HG03469 (cell line): ENCODE measurements around the gene MED29.
"Not testable (repeated sequence)": the region's sequence is repeated elsewhere in the genome, so short reads cannot be mapped to it uniquely, and the experiment has no call there.

ENCODE experiments used
- ATAC-seq: cut with Tn5 transposase; IDR thresholded peaks from one replicate; pipeline ENCODE4 v1.9.1; 2021; ENCODE audit warnings: mild to moderate bottlenecking, moderate library complexity, moderate number of reproducible peaks; ENCODE audit not compliant: unreplicated experiment

MED29 gene

DNA sequence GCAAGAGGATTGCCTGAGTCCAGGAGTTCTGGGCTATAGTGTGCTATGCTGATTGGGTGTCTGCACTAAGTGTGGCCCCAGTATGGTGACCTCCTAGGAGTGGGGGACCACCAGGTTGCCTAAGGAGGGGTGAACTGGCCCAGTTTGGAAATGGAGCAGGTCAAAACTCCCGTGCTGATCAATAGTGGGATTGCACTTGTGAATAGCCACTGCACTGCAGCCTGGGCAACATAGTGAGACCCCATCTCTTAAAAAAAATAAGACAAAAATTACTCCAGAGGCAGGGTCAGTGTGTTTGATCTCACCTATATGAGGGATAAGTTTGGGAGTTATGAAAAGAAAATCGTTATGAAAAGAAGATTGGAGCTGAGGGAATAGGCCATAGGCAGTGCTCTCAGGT lies 22.0 kb upstream of the MED29 start:
- no peak for ATAC-seq

- no peak for ATAC-seq
Measured at GRCh38 chr19:39370735-39371134, 20.4 kb upstream of the MED29 start.

GRCh38 chr19:39372047-39372802 lies 19.0 kb upstream of the MED29 start:
- no peak for ATAC-seq

GRCh38 chr19:39372941-39373340 lies 18.2 kb upstream of the MED29 start:
- no peak for ATAC-seq

DNA sequence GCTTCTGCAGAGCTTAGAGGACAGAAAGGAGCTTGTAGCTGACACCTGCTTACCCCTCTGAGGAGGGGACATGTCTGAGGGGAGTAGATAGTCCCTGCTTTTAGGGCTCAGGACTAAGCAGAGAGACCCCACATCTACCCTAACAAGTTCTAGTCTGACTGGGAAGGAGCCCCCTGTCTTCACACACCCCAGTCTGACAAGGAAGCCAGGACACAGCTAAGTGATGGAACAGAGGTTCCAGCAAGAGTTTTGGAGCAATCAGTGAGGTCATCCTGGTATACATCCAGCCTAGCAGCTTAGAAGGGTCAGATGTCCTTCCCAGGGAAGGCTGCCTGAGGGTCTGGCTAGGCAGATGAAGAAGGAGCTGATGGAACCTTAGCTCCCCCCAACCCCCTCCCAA lies 15.2 kb upstream of the MED29 start:
- no peak for ATAC-seq

GRCh38 chr19:39377373-39378362 lies 13.5 kb upstream of the MED29 start:
- no peak for ATAC-seq

- not testable (repeated sequence) for ATAC-seq
Measured at GRCh38 chr19:39379366-39379765, 11.8 kb upstream of the MED29 start.

DNA sequence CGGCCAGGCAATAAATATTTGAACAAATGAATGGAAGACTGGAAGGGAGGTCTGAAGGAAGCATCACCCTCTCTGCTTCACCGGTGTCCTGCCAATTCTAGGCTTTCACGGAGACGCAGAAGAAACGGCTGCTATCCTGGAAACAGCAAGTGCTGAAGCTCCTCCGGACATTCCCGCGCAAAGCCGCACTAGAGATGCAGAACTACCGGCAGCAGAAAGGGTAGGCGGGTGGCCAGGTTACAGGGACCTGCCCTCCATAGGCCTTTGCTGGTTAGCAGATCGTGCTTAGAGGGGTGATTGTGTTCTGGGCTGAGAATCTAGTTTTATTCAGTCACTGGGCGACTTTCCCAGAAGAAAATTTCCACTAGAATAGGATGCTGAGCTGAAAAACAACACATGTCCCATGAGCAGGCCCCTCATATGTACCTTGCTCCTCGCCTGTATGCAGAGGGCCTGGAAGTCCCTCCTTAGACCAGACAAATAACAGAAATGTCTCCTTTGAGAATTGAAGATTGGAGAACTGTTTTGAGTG lies 11.2 kb upstream of the MED29 start:
- no peak for ATAC-seq

- no peak for ATAC-seq
Measured at GRCh38 chr19:39380521-39381502, 10.4 kb upstream of the MED29 start.

GRCh38 chr19:39381910-39382611 lies 9.1 kb upstream of the MED29 start:
- ATAC-seq, result no peak

DNA sequence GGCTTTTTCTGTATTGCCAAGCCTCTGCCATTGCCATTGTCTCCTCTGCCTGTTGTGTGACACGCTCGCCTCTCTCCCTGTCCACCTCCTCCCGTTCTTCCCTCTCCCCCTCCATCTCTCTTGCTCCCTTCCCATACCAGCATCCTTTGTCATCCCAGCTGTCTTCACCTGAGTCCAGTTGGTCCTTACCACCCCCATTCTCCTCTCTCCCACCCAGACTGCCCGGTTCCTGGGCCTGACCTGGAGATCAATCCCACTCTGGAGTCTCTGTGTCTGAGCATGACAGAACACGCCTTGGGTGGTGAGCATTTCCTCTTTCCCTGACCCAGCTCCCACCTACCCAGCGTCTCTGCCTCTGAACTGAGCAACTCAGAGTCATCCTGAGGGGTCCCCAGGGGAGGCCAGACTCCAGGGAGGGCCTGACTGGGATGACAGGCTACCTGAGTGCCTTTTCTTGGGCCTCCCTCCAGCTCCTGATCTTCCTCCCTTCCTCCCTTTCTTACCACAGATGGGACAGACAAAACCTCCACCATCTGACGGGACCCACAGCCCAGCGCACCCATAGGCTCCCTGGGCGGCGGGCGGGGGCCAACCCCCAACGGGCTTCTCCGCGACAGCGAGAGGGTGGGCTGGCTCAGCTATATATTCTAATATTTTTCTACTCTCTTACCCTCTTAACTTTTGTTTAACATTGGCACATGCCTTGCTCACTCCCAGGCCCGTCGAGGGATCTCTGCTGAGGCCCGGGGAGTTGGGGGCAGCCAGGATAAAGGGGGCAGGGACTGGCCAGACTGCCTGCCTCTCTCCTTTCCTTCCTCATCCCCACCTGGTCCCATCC lies 8.0 kb upstream of the MED29 start:
- ATAC-seq, result no peak

- no peak for ATAC-seq
Measured at GRCh38 chr19:39384839-39385568, 6.2 kb upstream of the MED29 start.

DNA sequence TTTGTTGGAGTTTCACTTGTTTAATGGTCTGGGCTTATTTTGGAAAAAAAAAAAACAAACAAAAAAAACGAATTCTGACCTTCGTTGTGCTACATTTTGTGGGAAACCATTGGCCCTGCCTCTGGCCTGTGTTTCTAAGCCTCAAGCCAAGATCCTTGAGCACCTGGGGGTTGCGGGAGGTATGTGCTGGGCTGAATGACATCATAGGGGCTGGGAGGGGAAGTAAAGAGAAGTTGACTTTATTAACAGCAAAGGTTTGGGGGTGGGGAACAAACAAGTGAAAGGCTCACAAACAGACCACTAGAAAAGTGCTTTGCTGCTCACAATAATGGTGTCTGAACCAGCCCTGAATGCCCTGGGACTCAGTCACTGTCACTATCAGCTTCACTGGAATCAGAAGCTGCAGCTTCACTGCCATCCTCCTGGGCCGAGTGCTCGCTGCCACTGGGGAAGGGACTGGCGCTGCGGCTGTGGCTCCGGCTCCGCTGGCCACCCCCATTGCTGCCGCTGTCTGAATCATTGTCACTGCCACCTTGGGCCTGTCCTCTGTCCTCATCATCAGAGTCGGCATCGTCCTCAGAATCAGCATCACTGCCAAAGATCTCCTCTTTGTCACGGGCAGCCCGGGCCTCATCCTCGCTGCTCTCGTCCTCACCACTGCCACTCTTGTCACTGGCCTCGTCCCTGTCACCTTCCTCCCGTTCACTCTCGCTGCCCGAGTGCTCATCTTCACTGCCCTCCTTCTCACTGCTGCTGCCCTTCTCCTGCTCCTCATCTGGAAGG lies 5.4 kb upstream of the MED29 start:
- ATAC-seq, result no peak

GRCh38 chr19:39386557-39386956 lies 4.6 kb upstream of the MED29 start:
- no peak for ATAC-seq

- no peak for ATAC-seq
Measured at GRCh38 chr19:39388657-39389056, 2.5 kb upstream of the MED29 start.

- ATAC-seq, result no peak
Measured at GRCh38 chr19:39389631-39390414, 1.4 kb upstream of the MED29 start.

- no peak for ATAC-seq
Measured at GRCh38 chr19:39390451-39390750, 777 bp upstream of the MED29 start.
